HCT116 (cell line): Measurements from ENCODE around the gene TNS3. TPM values are rescaled to one million over a fixed set of nuclear protein-coding genes. Genes with fewer than 3 reads are reported as not detected.

Source experiments
- ATAC-seq: fragments of 200-7000 bp; cut with Tn5 transposase; 2 replicates; pipeline ENCODE4 v1.9.1; 2020; ENCODE audit warnings: mild to moderate bottlenecking, moderate library complexity
- BruUV-seq: library from RNA; stranded (reverse); fragments of 400-500 nt; replicated peaks from 2 replicates; lab custom pipeline; 2021; lab: Mats Ljungman, UMichigan
- CTCF ChIA-PET: fragments of 300-600 bp; sonication (Branson Sonifier 250); formaldehyde crosslinking; loops from one replicate; lab custom pipeline; 2021; ENCODE audit warnings: antibody characterized with exemption; lab: Charles Lee
- POLR2A ChIA-PET: fragments of 300-600, 350-600 bp; sonication (Branson Sonifier 250); formaldehyde crosslinking; loops from one replicate; lab custom pipeline; 2021; ENCODE audit warnings: antibody characterized with exemption; lab: Charles Lee
- RAD21 ChIA-PET, 2 experiments: fragments of 300-600 bp; sonication (Branson Sonifier 250); formaldehyde crosslinking; loops; one replicate each; lab custom pipeline; 2023; ENCODE audit warnings: low total read pairs in 2 of 2; ENCODE audit not compliant: uncharacterized antibody in 2 of 2, unreplicated experiment in 2 of 2, low non-redundant PET in 1 of 2; lab: Charles Lee
- DNase-seq: peaks from one replicate; pipeline ENCODE4 v3.0.0-alpha.2; 2010; ENCODE audit warnings: low read depth, low spot score
- H2AFZ ChIP-seq: fragments of 200-600 bp; shearing (Covaris generic), sonication (generic); 2 replicates; pipeline ENCODE4 v1.6.1; 2017; ENCODE audit warnings: low read depth, mixed run types, mixed read lengths, antibody characterized with exemption, low read length; ENCODE audit not compliant: poor library complexity, severe bottlenecking
- H3K27ac ChIP-seq: 2 replicates; pipeline ENCODE4 v1.5.1; 2012; ENCODE audit warnings: low read depth, low read length
- H3K27me3 ChIP-seq: fragments of 200-600 bp; sonication (generic); 2 replicates; pipeline ENCODE4 v1.6.1; 2016; ENCODE audit warnings: mixed run types, low read length, mixed read lengths; ENCODE audit not compliant: insufficient read depth
- H3K36me3 ChIP-seq, 2 experiments: fragments of 200-500 bp in 1 of 2; fragments of 200-600 bp in 1 of 2; sonication (Bioruptor generic) in 1 of 2; sonication (generic) in 1 of 2; 2 replicates each; pipeline versions ENCODE4 v1.5.1 to v1.6.1; 2014 to 2016; ENCODE audit warnings: low read length in 2 of 2, inconsistent platforms in 1 of 2, mixed read lengths in 1 of 2, mixed run types in 1 of 2; ENCODE audit not compliant: insufficient read depth in 2 of 2, control insufficient read depth in 1 of 2
- H3K4me1 ChIP-seq, 2 experiments: fragments of 200-600 bp in 1 of 2; sonication (generic) in 1 of 2; 2 replicates each; pipeline versions ENCODE4 v1.5.1 to v1.6.1; 2012 to 2017; ENCODE audit warnings: low read length in 2 of 2, inconsistent platforms in 1 of 2, mild to moderate bottlenecking in 1 of 2, mixed read lengths in 1 of 2, mixed run types in 1 of 2, moderate library complexity in 1 of 2; ENCODE audit not compliant: insufficient read depth in 2 of 2, control insufficient read depth in 1 of 2
- H3K4me2 ChIP-seq: fragments of 200-600 bp; sonication (generic); 2 replicates; pipeline ENCODE4 v1.6.1; 2017; ENCODE audit warnings: mixed run types, low read length, mixed read lengths
- H3K4me3 ChIP-seq, 2 experiments: fragments of 200-600 bp in 1 of 2; sonication (generic) in 1 of 2; replicated peaks in 1 of 2; 2 replicates each; pipeline ENCODE4 v1.5.1; 2011 to 2016; ENCODE audit warnings: low read length in 2 of 2, control low read depth in 1 of 2, low read depth in 1 of 2, mild to moderate bottlenecking in 1 of 2, mixed read lengths in 1 of 2, mixed run types in 1 of 2
- H3K79me2 ChIP-seq: fragments of 200-600 bp; sonication (generic); 2 replicates; pipeline ENCODE4 v1.6.1; 2017; ENCODE audit warnings: mild to moderate bottlenecking, mixed run types, low read length, moderate library complexity, mixed read lengths; ENCODE audit not compliant: insufficient read depth
- H3K9ac ChIP-seq: fragments of 200-600 bp; sonication (generic); 2 replicates; pipeline ENCODE4 v1.6.1; 2016; ENCODE audit warnings: low read length, mixed read lengths
- H3K9me2 ChIP-seq: fragments of 200-600 bp; sonication (generic), shearing (Covaris generic); 2 replicates; pipeline ENCODE4 v1.6.1; 2017; ENCODE audit warnings: mixed run types, mild to moderate bottlenecking, moderate library complexity; ENCODE audit not compliant: insufficient read depth
- H3K9me3 ChIP-seq, 2 experiments: fragments of 200-500 bp in 1 of 2; fragments of 200-600 bp in 1 of 2; sonication (Bioruptor generic) in 1 of 2; sonication (generic) in 1 of 2; 2 replicates each; pipeline ENCODE4 v1.6.1; 2014 to 2017; ENCODE audit warnings: low read length in 2 of 2, mixed read lengths in 2 of 2, inconsistent platforms in 1 of 2, low read depth in 1 of 2, mild to moderate bottlenecking in 1 of 2, mixed run types in 1 of 2, moderate library complexity in 1 of 2; ENCODE audit not compliant: control insufficient read depth in 1 of 2, insufficient read depth in 1 of 2
- H4K20me1 ChIP-seq: fragments of 200-600 bp; sonication (generic), shearing (Covaris generic); 2 replicates; pipeline ENCODE4 v1.6.1; 2017; ENCODE audit warnings: mixed run types, mild to moderate bottlenecking, moderate library complexity; ENCODE audit not compliant: insufficient read depth
- CBX3 ChIP-seq: IDR thresholded peaks from 2 replicates; pipeline ENCODE4 v1.6.1; 2012; ENCODE audit warnings: low read depth
- CEBPB ChIP-seq: IDR thresholded peaks from 2 replicates; pipeline ENCODE4 v1.6.1; 2012; ENCODE audit warnings: low read depth
- EGR1 ChIP-seq: IDR thresholded peaks from 2 replicates; pipeline ENCODE4 v1.6.1; 2012; ENCODE audit warnings: low read depth
- ELF1 ChIP-seq: IDR thresholded peaks from 2 replicates; pipeline ENCODE4 v1.6.1; 2012; ENCODE audit warnings: low read depth, borderline replicate concordance
- EZH2 ChIP-seq: fragments of 200-600 bp; sonication (generic); IDR thresholded peaks from 2 replicates; pipeline ENCODE4 v1.6.1; 2017; ENCODE audit warnings: antibody characterized with exemption, mixed run types
- EZH2phosphoT487 ChIP-seq: fragments of 200-600 bp; IDR thresholded peaks from 2 replicates; pipeline ENCODE4 v1.6.1; 2018; ENCODE audit warnings: antibody characterized with exemption, borderline replicate concordance
- FOSL1 ChIP-seq: IDR thresholded peaks from 2 replicates; pipeline ENCODE4 v1.6.1; 2012; ENCODE audit warnings: low read depth
- POLR2AphosphoS5 ChIP-seq: IDR thresholded peaks from 2 replicates; pipeline ENCODE4 v1.6.1; 2011; ENCODE audit warnings: mild to moderate bottlenecking, low read depth, low read length, moderate library complexity
- RAD21 ChIP-seq: IDR thresholded peaks from 2 replicates; pipeline ENCODE4 v1.6.1; 2012; ENCODE audit warnings: low read depth, mild to moderate bottlenecking
- SP1 ChIP-seq: IDR thresholded peaks from 2 replicates; pipeline ENCODE4 v1.6.1; 2012; ENCODE audit warnings: low read depth
- SRF ChIP-seq: IDR thresholded peaks from 2 replicates; pipeline ENCODE4 v1.6.1; 2012; ENCODE audit warnings: low read depth
- YY1 ChIP-seq: IDR thresholded peaks from 2 replicates; pipeline ENCODE4 v1.6.1; 2011; ENCODE audit warnings: low read length, low read depth, moderate library complexity, mild to moderate bottlenecking; ENCODE audit not compliant: insufficient replicate concordance; ENCODE audit errors: extremely low read depth
- ZFX ChIP-seq: fragments of 450-650 bp; IDR thresholded peaks from 2 replicates; pipeline ENCODE4 v1.6.1; 2017
- ZNF274 ChIP-seq: fragments of 200-500 bp; sonication (Bioruptor generic); IDR thresholded peaks from 2 replicates; pipeline ENCODE4 v1.6.1; 2014; ENCODE audit warnings: mild to moderate bottlenecking, low read depth, low read length, inconsistent platforms
- intact Hi-C: fragments of 100-400 bp; cut with micrococcal nuclease; formaldehyde crosslinking; loops from 2 replicates; pipeline ENCODE4 v1.10.0; 2022
- total RNA-seq: library from RNA; stranded (reverse); gene quantifications from one replicate; pipeline ENCODE4 v1.2.1, GENCODE V29; 2021; ENCODE audit not compliant: unreplicated experiment
- TF ChIP-seq, protein P1 (sequence below): IDR thresholded peaks from 2 replicates; pipeline ENCODE4 v1.6.1; 2011; ENCODE audit warnings: mild to moderate bottlenecking, low read length, moderate library complexity; ENCODE audit not compliant: insufficient replicate concordance; ENCODE audit errors: extremely low read depth
- TF ChIP-seq, protein P2 (sequence below): IDR thresholded peaks from 2 replicates; pipeline ENCODE4 v1.6.1; 2012
- TF ChIP-seq, protein P3 (sequence below): IDR thresholded peaks from 2 replicates; pipeline ENCODE4 v1.6.1; 2012
- TF ChIP-seq, protein P4 (sequence below), 3 experiments: fragments of 200-600 bp in 1 of 3; sonication (generic) in 1 of 3; IDR thresholded peaks in 2 of 3; conservative IDR thresholded peaks in 1 of 3; 2 replicates each; pipeline ENCODE4 v1.5.1; 2012 to 2017; ENCODE audit warnings: low read depth in 2 of 3, low read length in 2 of 3, antibody characterized with exemption in 1 of 3, borderline replicate concordance in 1 of 3, control low read depth in 1 of 3, mild to moderate bottlenecking in 1 of 3, mixed read lengths in 1 of 3, mixed run types in 1 of 3, moderate library complexity in 1 of 3; ENCODE audit not compliant: insufficient read depth in 1 of 3

TNS3 gene
- total RNA-seq, 1 experiment from 2014 or later, result 9.1 TPM

DNA sequence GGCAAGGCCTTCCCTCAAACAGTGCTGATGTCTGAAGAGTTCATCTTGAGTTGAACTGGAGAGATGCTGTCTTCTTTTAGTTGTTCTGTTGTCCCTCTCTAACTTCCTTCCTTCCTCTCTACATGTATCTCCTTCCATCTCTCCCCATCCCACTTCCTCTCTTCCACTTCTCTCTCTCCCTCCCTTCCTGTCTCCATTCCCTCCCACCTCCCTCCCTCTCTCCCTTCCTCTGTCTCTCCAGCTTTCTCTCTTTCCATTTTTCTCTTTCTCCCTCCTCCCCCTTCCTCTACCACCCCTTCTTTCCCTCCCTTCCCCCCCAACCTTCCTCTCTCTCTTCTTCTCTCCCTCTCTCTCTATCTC, 40.7 kb upstream of the TNS3 start:
- DNase-seq, result no peak
- no peaks in the 10 kb centered on the region for H3K36me3 ChIP-seq
- no TSS peak for BruUV-seq
- no peaks in the 10 kb centered on the region for H3K9me3 ChIP-seq
- ChIA-PET CTCF (no interaction called here), POLR2A (no interaction called here), RAD21 (no interaction called here)
- H3K4me1 ChIP-seq, result no peaks in the 10 kb centered on the region
- ATAC-seq, result no peak
- H3K9me2 ChIP-seq, result no peaks in the 10 kb centered on the region
- no peaks in the 10 kb centered on the region for H3K27me3 ChIP-seq
- H4K20me1 ChIP-seq, result no peaks in the 10 kb centered on the region
- H3K4me3 ChIP-seq, result no peak overlapping the region
- H3K79me2 ChIP-seq, result no peaks in the 10 kb centered on the region
- H3K27ac ChIP-seq, result no peak overlapping the region
- H2AFZ ChIP-seq, result no peak overlapping the region
- intact Hi-C loops, result no loop called here
- no peak overlapping the region for H3K4me2 ChIP-seq
- no peak overlapping the region for H3K9ac ChIP-seq
- TF ChIP-seq, protein P1, sequence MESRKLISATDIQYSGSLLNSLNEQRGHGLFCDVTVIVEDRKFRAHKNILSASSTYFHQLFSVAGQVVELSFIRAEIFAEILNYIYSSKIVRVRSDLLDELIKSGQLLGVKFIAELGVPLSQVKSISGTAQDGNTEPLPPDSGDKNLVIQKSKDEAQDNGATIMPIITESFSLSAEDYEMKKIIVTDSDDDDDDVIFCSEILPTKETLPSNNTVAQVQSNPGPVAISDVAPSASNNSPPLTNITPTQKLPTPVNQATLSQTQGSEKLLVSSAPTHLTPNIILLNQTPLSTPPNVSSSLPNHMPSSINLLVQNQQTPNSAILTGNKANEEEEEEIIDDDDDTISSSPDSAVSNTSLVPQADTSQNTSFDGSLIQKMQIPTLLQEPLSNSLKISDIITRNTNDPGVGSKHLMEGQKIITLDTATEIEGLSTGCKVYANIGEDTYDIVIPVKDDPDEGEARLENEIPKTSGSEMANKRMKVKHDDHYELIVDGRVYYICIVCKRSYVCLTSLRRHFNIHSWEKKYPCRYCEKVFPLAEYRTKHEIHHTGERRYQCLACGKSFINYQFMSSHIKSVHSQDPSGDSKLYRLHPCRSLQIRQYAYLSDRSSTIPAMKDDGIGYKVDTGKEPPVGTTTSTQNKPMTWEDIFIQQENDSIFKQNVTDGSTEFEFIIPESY, result no peak
- TF ChIP-seq ZFX, result no peak
- TF ChIP-seq SRF, result no peak
- TF ChIP-seq CEBPB, result no peak

DNA sequence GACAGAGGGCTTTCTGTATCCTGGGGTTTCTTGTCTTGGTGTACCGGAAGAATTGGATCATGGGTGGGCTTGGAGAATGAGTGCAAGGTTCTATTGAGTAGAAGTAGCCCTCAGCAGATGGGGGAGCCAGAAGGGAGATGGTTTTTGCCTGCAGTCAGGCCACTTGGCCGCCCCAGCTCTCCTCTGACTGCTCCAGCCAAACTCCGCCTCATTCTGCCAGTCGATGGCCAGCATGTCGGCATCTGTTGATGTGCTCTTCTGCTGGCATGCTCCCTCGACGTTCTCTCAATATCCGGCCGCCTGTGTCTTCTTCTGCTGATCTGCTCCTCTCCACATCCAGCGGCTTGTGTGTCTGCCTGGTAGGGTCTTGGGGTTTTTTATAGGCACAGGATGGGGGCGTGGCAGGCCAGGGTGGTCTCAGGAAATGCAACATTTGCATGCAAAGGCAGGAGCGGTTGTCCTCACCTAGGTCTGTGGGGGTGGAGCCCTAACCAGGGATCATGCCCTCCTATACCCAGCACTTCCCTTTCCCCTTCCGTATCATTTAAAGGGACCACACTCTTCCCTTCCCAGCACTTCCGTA, 40.2 kb upstream of the TNS3 start:
- POLR2A ChIA-PET, result no interaction called here
- H3K9me2 ChIP-seq, result no peaks in the 10 kb centered on the region
- no peaks in the 10 kb centered on the region for H4K20me1 ChIP-seq
- no peaks in the 10 kb centered on the region for H3K79me2 ChIP-seq
- H3K27me3 ChIP-seq, result no peaks in the 10 kb centered on the region
- intact Hi-C loops, result no loop called here
- H3K4me2 ChIP-seq, result no peak overlapping the region
- H3K9ac ChIP-seq, result no peak overlapping the region
- H2AFZ ChIP-seq, result no peak overlapping the region
- no peaks in the 10 kb centered on the region for H3K36me3 ChIP-seq
- no peaks in the 10 kb centered on the region for H3K9me3 ChIP-seq
- H3K27ac ChIP-seq, result no peak overlapping the region
- H3K4me3 ChIP-seq, result no peak overlapping the region
- no TSS peak for BruUV-seq
- CTCF ChIA-PET, result no interaction called here
- DNase-seq (no peak), ATAC-seq (no peak)
- no peaks in the 10 kb centered on the region for H3K4me1 ChIP-seq
- RAD21 ChIA-PET, result no interaction called here
- no peak for TF ChIP-seq EZH2phosphoT487
- TF ChIP-seq, protein P2, sequence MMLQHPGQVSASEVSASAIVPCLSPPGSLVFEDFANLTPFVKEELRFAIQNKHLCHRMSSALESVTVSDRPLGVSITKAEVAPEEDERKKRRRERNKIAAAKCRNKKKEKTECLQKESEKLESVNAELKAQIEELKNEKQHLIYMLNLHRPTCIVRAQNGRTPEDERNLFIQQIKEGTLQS, result no peak
- TF ChIP-seq, protein P3, sequence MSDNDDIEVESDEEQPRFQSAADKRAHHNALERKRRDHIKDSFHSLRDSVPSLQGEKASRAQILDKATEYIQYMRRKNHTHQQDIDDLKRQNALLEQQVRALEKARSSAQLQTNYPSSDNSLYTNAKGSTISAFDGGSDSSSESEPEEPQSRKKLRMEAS, result no peak
- no peak for TF ChIP-seq SRF
- TF ChIP-seq EGR1, result no peak
- TF ChIP-seq POLR2AphosphoS5, result no peak
- no peak for TF ChIP-seq SP1
- no peak for TF ChIP-seq ZNF274
- TF ChIP-seq YY1, result no peak
- TF ChIP-seq ELF1, result no peak
- TF ChIP-seq FOSL1, result no peak
- TF ChIP-seq EZH2, result no peak
- no peak for TF ChIP-seq CBX3
- no peak for TF ChIP-seq RAD21
- TF ChIP-seq, protein P4, sequence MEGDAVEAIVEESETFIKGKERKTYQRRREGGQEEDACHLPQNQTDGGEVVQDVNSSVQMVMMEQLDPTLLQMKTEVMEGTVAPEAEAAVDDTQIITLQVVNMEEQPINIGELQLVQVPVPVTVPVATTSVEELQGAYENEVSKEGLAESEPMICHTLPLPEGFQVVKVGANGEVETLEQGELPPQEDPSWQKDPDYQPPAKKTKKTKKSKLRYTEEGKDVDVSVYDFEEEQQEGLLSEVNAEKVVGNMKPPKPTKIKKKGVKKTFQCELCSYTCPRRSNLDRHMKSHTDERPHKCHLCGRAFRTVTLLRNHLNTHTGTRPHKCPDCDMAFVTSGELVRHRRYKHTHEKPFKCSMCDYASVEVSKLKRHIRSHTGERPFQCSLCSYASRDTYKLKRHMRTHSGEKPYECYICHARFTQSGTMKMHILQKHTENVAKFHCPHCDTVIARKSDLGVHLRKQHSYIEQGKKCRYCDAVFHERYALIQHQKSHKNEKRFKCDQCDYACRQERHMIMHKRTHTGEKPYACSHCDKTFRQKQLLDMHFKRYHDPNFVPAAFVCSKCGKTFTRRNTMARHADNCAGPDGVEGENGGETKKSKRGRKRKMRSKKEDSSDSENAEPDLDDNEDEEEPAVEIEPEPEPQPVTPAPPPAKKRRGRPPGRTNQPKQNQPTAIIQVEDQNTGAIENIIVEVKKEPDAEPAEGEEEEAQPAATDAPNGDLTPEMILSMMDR (IDR thresholded peaks at IDR 0.05 in 2 of 3, conservative IDR thresholded peaks at IDR 0.05 in 1 of 3; ENCODE audit: borderline replicate concordance in 1 of 3, insufficient read depth in 1 of 3, low read depth in 2 of 3, low read length in 2 of 3), result no peak
